HS-5 (cell line): ENCODE measurements around the gene ALDH9A1.
"Not testable (repeated sequence)": the region's sequence is repeated elsewhere in the genome, so short reads cannot be mapped to it uniquely, and the experiment has no call there.

Experiments
- DNase-seq: peaks from one replicate; pipeline ENCODE4 v3.0.0-alpha.2; 2012; ENCODE audit warnings: low read depth

ALDH9A1 gene

GRCh38 chr1:165645654-165646366, 52.6 kb downstream of the ALDH9A1 start:
- DNase-seq: no peak

- DNase-seq: no peak
These were observed 54.2 kb downstream of the ALDH9A1 start for GRCh38 chr1:165644064-165644735.

- no peak for DNase-seq
These were observed 57.0 kb downstream of the ALDH9A1 start for GRCh38 chr1:165641231-165641987.

GRCh38 chr1:165639821-165640623, 58.3 kb downstream of the ALDH9A1 start:
- DNase-seq: no peak

- DNase-seq: not testable (repeated sequence)
These were observed 60.2 kb downstream of the ALDH9A1 start for GRCh38 chr1:165638211-165638610.

GRCh38 chr1:165637427-165637826, 60.9 kb downstream of the ALDH9A1 start:
- DNase-seq: no peak

GRCh38 chr1:165635823-165636222, 62.5 kb downstream of the ALDH9A1 start:
- DNase-seq: no peak

GRCh38 chr1:165635329-165635728, 63.0 kb downstream of the ALDH9A1 start:
- no peak for DNase-seq

GRCh38 chr1:165634154-165634921, 64.0 kb downstream of the ALDH9A1 start:
- no peak for DNase-seq

GRCh38 chr1:165633614-165634013, 64.7 kb downstream of the ALDH9A1 start:
- DNase-seq: peak; percentile 39

- DNase-seq: no peak
These were observed 65.9 kb downstream of the ALDH9A1 start for GRCh38 chr1:165632491-165632890.

- no peak for DNase-seq
These were observed 66.3 kb downstream of the ALDH9A1 start for GRCh38 chr1:165632152-165632469.

GRCh38 chr1:165631342-165632151, 66.8 kb downstream of the ALDH9A1 start:
- peak; percentile 79 for DNase-seq

- DNase-seq: peak; percentile 90
These were observed 67.6 kb downstream of the ALDH9A1 start, which contains the start of gene MGST3 for GRCh38 chr1:165630629-165631341. Gene MGST3, plus strand, starts transcription at chr1:165631234. Its CDS starts 18,614 bp downstream, at chr1:165649848.

GRCh38 chr1:165629848-165630628, 68.3 kb downstream of the ALDH9A1 start:
- DNase-seq: no peak

GRCh38 chr1:165629151-165629550, 69.2 kb downstream of the ALDH9A1 start:
- no peak for DNase-seq

GRCh38 chr1:165628147-165628822, 70.1 kb downstream of the ALDH9A1 start:
- no peak for DNase-seq

GRCh38 chr1:165624441-165624840, 73.9 kb downstream of the ALDH9A1 start:
- DNase-seq: no peak
